Liver (tissue), 3 donors: ENCODE measurements around the gene PARK7.

Source experiments
- RAD21 ChIP-seq, 2 donors: IDR thresholded peaks; 2 replicates each; pipeline ENCODE4 v1.6.1; 2016; ENCODE audit warnings: antibody characterized with exemption in 2 of 2, mild to moderate bottlenecking in 2 of 2
- RXRA ChIP-seq, 2 donors: IDR thresholded peaks; 2 replicates each; pipeline ENCODE4 v1.6.1; 2017 to 2018; ENCODE audit warnings: antibody characterized with exemption in 2 of 2, mild to moderate bottlenecking in 1 of 2
- TAF1 ChIP-seq: conservative IDR thresholded peaks from 2 replicates; pipeline ENCODE4 v1.6.1; 2016; ENCODE audit warnings: antibody characterized with exemption, mild to moderate bottlenecking
- TF ChIP-seq, protein P1 (sequence below): fragments of 150-350 bp; IDR thresholded peaks from 2 replicates; pipeline ENCODE4 v1.5.1; 2017; ENCODE audit warnings: improper control_type of control experiment, low read depth, low read length; ENCODE audit not compliant: missing input control
- TF ChIP-seq, protein P2 (sequence below): IDR thresholded peaks from 2 replicates; pipeline ENCODE4 v1.6.1; 2016; ENCODE audit warnings: antibody characterized with exemption, mild to moderate bottlenecking
- TF ChIP-seq, protein P3 (sequence below): IDR thresholded peaks from 2 replicates; pipeline ENCODE4 v1.6.1; 2016; ENCODE audit warnings: antibody characterized with exemption
- TF ChIP-seq, protein P4 (sequence below): IDR thresholded peaks from 2 replicates; pipeline ENCODE4 v1.6.1; 2016; ENCODE audit warnings: antibody characterized with exemption
- TF ChIP-seq, protein P5 (sequence below): IDR thresholded peaks from 2 replicates; pipeline ENCODE4 v1.6.1; 2016; ENCODE audit warnings: antibody characterized with exemption
- donor health status: healthy.
- donor health status: healthy.

DNA sequence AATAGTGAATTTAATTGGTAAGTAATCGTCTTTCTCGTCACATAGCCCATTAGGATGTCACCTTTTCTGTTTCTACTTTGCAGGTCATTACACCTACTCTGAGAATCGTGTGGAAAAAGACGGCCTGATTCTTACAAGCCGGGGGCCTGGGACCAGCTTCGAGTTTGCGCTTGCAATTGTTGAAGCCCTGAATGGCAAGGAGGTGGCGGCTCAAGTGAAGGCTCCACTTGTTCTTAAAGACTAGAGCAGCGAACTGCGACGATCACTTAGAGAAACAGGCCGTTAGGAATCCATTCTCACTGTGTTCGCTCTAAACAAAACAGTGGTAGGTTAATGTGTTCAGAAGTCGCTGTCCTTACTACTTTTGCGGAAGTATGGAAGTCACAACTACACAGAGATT is 23.3 kb downstream of the PARK7 start:
- TF ChIP-seq, protein P1, sequence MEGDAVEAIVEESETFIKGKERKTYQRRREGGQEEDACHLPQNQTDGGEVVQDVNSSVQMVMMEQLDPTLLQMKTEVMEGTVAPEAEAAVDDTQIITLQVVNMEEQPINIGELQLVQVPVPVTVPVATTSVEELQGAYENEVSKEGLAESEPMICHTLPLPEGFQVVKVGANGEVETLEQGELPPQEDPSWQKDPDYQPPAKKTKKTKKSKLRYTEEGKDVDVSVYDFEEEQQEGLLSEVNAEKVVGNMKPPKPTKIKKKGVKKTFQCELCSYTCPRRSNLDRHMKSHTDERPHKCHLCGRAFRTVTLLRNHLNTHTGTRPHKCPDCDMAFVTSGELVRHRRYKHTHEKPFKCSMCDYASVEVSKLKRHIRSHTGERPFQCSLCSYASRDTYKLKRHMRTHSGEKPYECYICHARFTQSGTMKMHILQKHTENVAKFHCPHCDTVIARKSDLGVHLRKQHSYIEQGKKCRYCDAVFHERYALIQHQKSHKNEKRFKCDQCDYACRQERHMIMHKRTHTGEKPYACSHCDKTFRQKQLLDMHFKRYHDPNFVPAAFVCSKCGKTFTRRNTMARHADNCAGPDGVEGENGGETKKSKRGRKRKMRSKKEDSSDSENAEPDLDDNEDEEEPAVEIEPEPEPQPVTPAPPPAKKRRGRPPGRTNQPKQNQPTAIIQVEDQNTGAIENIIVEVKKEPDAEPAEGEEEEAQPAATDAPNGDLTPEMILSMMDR, result no peak
- TF ChIP-seq, protein P2, sequence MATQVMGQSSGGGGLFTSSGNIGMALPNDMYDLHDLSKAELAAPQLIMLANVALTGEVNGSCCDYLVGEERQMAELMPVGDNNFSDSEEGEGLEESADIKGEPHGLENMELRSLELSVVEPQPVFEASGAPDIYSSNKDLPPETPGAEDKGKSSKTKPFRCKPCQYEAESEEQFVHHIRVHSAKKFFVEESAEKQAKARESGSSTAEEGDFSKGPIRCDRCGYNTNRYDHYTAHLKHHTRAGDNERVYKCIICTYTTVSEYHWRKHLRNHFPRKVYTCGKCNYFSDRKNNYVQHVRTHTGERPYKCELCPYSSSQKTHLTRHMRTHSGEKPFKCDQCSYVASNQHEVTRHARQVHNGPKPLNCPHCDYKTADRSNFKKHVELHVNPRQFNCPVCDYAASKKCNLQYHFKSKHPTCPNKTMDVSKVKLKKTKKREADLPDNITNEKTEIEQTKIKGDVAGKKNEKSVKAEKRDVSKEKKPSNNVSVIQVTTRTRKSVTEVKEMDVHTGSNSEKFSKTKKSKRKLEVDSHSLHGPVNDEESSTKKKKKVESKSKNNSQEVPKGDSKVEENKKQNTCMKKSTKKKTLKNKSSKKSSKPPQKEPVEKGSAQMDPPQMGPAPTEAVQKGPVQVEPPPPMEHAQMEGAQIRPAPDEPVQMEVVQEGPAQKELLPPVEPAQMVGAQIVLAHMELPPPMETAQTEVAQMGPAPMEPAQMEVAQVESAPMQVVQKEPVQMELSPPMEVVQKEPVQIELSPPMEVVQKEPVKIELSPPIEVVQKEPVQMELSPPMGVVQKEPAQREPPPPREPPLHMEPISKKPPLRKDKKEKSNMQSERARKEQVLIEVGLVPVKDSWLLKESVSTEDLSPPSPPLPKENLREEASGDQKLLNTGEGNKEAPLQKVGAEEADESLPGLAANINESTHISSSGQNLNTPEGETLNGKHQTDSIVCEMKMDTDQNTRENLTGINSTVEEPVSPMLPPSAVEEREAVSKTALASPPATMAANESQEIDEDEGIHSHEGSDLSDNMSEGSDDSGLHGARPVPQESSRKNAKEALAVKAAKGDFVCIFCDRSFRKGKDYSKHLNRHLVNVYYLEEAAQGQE, result no peak
- no peak for TF ChIP-seq RXRA (IDR thresholded peaks at IDR 0.05)
- TF ChIP-seq, protein P3, sequence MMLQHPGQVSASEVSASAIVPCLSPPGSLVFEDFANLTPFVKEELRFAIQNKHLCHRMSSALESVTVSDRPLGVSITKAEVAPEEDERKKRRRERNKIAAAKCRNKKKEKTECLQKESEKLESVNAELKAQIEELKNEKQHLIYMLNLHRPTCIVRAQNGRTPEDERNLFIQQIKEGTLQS, result no peak
- TF ChIP-seq TAF1, result no peak
- no peak for TF ChIP-seq RAD21 (IDR thresholded peaks at IDR 0.05)
- TF ChIP-seq, protein P4, sequence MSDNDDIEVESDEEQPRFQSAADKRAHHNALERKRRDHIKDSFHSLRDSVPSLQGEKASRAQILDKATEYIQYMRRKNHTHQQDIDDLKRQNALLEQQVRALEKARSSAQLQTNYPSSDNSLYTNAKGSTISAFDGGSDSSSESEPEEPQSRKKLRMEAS, result no peak
- TF ChIP-seq, protein P5, sequence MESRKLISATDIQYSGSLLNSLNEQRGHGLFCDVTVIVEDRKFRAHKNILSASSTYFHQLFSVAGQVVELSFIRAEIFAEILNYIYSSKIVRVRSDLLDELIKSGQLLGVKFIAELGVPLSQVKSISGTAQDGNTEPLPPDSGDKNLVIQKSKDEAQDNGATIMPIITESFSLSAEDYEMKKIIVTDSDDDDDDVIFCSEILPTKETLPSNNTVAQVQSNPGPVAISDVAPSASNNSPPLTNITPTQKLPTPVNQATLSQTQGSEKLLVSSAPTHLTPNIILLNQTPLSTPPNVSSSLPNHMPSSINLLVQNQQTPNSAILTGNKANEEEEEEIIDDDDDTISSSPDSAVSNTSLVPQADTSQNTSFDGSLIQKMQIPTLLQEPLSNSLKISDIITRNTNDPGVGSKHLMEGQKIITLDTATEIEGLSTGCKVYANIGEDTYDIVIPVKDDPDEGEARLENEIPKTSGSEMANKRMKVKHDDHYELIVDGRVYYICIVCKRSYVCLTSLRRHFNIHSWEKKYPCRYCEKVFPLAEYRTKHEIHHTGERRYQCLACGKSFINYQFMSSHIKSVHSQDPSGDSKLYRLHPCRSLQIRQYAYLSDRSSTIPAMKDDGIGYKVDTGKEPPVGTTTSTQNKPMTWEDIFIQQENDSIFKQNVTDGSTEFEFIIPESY, result no peak
